LoVo (cell line): ENCODE results near the gene GTF2I.
"Not testable (repeated sequence)": the region's sequence is repeated elsewhere in the genome, so short reads cannot be mapped to it uniquely, and the experiment has no call there.

Experiments used
- DNase-seq: peaks from one replicate; pipeline ENCODE4 v3.0.0-alpha.2; 2016; ENCODE audit warnings: low spot score

The GTF2I gene

GRCh38 chr7:74779053-74779452, 121.5 kb downstream of the GTF2I start:
- DNase-seq: not testable (repeated sequence)

- not testable (repeated sequence) for DNase-seq
Observed at GRCh38 chr7:74781746-74782145, 124.2 kb downstream of the GTF2I start.

GRCh38 chr7:74783595-74783994, 126.1 kb downstream of the GTF2I start:
- not testable (repeated sequence) for DNase-seq

- DNase-seq: peak; percentile 94
Observed at GRCh38 chr7:74788369-74789150, 131.0 kb downstream of the GTF2I start.

GRCh38 chr7:74789200-74789736, 131.8 kb downstream of the GTF2I start:
- not testable (repeated sequence) for DNase-seq

- not testable (repeated sequence) for DNase-seq
Observed at GRCh38 chr7:74797848-74798622, 140.5 kb downstream of the GTF2I start.

- DNase-seq: not testable (repeated sequence)
Observed at GRCh38 chr7:74798644-74799043, 141.1 kb downstream of the GTF2I start.
